GM13976 (cell line): ENCODE data around the gene CLEC4D.
"Not testable (repeated sequence)": the region's sequence is repeated elsewhere in the genome, so short reads cannot be mapped to it uniquely, and the experiment has no call there.

Experiments
- DNase-seq: peaks from one replicate; pipeline ENCODE4 v3.0.0; 2012; ENCODE audit warnings: low spot score
- CTCF ChIP-seq: IDR thresholded peaks from 2 replicates; pipeline ENCODE4 v1.5.1; 2012; ENCODE audit warnings: borderline replicate concordance, mild to moderate bottlenecking; ENCODE audit not compliant: insufficient read depth; ENCODE audit errors: extremely low read depth, missing control alignments, control extremely low read depth
- in situ Hi-C: fragments of 300-500 bp; cut with MboI; formaldehyde crosslinking; loops from one replicate; pipeline ENCODE4 v1.12.0; 2022; ENCODE audit warnings: low sequenced_read_pairs, mixed read lengths, inconsistent platforms; ENCODE audit not compliant: unreplicated experiment

The CLEC4D gene

GRCh38 chr12:8564656-8565055, 51.4 kb downstream of the CLEC4D start:
- no peak for TF ChIP-seq CTCF
- no peak for DNase-seq
- in situ Hi-C loops: no loop called here

DNA sequence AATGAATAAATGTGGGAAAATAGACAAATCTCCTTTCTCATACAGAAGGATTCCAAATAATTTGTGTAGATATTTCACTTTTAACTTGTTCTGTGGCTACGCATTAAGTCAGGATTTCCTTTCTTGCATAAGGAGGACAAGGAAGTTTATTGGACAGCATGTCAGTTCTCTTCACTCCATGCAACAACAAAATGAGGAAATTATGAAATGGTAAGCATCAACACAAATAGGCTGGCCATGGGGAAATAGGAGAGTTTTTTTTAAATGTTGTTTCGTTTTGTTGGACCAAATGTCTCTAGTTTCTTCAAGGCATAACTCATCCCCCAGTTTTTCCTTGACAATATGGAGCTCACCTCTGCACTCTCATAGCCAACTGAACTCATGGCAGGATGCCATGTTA, 52.7 kb downstream of the CLEC4D start:
- in situ Hi-C loops, DNase-seq: not testable (repeated sequence)

GRCh38 chr12:8566525-8566924, 53.2 kb downstream of the CLEC4D start:
- no peak for TF ChIP-seq CTCF
- DNase-seq: no peak
- in situ Hi-C loops: no loop called here
